ENCODE results near the gene UGT8. TPM values are rescaled to one million over a fixed set of nuclear protein-coding genes. Genes with fewer than 3 reads are reported as not detected.

UGT8 gene
- total RNA-seq, 1 donor from 2014 or later = 4.5 TPM

DNA sequence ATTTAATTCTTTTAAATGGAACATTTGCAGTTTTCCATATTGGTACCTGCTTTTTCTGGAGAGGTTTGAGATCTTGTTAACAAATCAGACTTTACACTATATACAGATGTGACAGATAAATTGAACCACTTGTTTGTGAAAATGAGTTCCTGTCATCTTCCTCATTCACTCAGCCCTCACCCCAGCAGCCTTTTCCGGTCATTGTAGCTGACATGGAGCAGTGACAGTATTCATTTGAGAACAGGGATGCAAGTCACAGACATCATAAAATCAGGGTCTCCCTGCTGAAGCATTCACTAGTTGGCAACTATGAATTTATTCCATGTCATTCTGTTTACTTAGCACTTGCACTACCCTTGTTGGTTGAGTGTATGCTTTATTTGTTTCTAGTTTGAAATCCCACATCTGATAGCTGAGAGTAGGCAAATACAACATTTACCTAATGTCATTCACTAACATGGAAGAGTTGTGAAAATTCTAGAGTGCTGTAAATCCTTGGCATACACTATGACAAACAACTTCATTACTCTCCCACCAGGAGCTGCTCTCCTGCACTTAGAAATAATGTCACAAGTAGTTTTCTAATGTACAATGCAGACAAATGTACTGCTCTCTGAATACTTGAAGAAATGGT is 78.9 kb downstream of the UGT8 start:
- DNase-seq (ENCODE audit: low spot score, unreplicated experiment) = no peak
- TF ChIP-seq, protein P1, sequence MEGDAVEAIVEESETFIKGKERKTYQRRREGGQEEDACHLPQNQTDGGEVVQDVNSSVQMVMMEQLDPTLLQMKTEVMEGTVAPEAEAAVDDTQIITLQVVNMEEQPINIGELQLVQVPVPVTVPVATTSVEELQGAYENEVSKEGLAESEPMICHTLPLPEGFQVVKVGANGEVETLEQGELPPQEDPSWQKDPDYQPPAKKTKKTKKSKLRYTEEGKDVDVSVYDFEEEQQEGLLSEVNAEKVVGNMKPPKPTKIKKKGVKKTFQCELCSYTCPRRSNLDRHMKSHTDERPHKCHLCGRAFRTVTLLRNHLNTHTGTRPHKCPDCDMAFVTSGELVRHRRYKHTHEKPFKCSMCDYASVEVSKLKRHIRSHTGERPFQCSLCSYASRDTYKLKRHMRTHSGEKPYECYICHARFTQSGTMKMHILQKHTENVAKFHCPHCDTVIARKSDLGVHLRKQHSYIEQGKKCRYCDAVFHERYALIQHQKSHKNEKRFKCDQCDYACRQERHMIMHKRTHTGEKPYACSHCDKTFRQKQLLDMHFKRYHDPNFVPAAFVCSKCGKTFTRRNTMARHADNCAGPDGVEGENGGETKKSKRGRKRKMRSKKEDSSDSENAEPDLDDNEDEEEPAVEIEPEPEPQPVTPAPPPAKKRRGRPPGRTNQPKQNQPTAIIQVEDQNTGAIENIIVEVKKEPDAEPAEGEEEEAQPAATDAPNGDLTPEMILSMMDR (IDR thresholded peaks at IDR 0.05; ENCODE audit: unreplicated experiment) = no peak
- H3K4me1 Mint-ChIP-seq (ENCODE audit: low read depth) = peaks cover 13% of the 10 kb centered on the region
- H3K9me3 Mint-ChIP-seq (ENCODE audit: low read depth) = peaks cover 3% of the 10 kb centered on the region
- no peaks in the 10 kb centered on the region for H3K27me3 Mint-ChIP-seq
- peaks cover 2% of the 10 kb centered on the region for H3K36me3 Mint-ChIP-seq (ENCODE audit: insufficient read depth)
- no peak overlapping the region for H3K4me3 Mint-ChIP-seq (ENCODE audit: low read depth)
- H3K27ac Mint-ChIP-seq = no peak overlapping the region

DNA sequence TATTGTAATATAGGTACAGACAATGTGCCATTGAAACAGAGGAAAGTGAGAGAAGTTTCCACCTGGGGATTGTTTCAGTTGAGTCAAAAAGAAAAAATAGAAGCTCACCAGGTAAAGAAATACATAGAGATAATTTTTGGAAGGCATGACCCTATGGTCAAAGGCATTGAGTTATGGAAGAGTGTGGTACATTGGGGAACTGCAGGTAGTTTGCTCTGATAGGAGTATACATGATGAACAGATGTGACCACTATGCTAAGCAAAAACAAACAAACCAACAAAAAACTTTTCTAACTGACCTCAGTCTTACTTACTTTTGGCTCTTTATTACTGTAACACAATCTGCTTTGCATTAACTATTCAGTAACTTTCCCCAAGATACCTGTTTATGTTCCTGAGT is 85.9 kb downstream of the UGT8 start:
- Mint-ChIP-seq H3K36me3 (ENCODE audit: insufficient read depth) (no peaks in the 10 kb centered on the region), H3K4me1 (ENCODE audit: low read depth) (peaks cover 1% of the 10 kb centered on the region), H3K4me3 (ENCODE audit: low read depth) (no peak overlapping the region), H3K27ac (no peak overlapping the region), H3K27me3 (no peaks in the 10 kb centered on the region), H3K9me3 (ENCODE audit: low read depth) (no peaks in the 10 kb centered on the region)
- TF ChIP-seq, protein P1 (IDR thresholded peaks at IDR 0.05; ENCODE audit: unreplicated experiment) = no peak
- no peak for DNase-seq (ENCODE audit: low spot score, unreplicated experiment)

DNA sequence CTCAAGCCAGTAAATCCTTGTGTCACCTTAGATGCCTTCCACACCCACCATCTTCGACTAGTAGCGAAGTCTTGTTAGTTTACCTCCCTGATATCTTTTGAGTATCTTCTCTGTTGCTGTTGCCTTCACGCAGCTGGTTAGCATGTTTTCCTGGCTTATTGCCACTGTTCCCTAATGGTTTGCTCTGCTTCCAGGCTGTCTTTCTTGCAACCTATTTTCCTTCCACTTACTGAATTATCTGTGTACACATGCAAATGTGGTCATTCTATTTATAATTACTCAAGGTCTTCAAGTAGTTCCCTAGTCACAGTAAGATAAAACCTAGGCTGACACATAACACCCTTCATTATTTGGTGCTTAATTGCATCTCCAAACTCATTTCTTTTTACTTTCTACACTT is 89.5 kb downstream of the UGT8 start:
- Mint-ChIP-seq H3K4me1 (ENCODE audit: low read depth) (peaks cover 1% of the 10 kb centered on the region), H3K4me3 (ENCODE audit: low read depth) (no peak overlapping the region), H3K27ac (no peak overlapping the region), H3K9me3 (ENCODE audit: low read depth) (no peaks in the 10 kb centered on the region), H3K36me3 (ENCODE audit: insufficient read depth) (no peaks in the 10 kb centered on the region), H3K27me3 (no peaks in the 10 kb centered on the region)
- DNase-seq (ENCODE audit: low spot score, unreplicated experiment) = no peak
- TF ChIP-seq, protein P1 (IDR thresholded peaks at IDR 0.05; ENCODE audit: unreplicated experiment) = no peak

DNA sequence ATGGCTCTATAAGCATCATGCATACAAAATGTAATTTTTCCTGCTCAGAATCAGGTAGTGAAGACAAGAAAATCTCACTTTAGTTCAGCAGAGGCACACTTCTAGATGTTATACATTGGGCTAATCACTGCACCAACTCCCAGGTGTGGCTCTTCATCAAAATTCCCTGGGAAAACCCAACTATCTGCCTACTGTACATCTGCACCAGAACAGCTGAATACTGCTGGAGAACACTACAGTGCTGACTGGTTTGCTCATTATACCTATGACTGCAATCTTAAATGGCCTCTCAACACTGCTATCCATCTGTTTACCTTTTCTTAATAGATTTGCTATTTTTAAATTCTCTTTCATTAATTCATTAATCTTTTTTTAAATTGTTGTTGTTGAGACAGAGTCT is 92.0 kb downstream of the UGT8 start:
- Mint-ChIP-seq H3K4me3 (ENCODE audit: low read depth) (no peak overlapping the region), H3K4me1 (ENCODE audit: low read depth) (peaks cover 3% of the 10 kb centered on the region), H3K27ac (no peak overlapping the region), H3K36me3 (ENCODE audit: insufficient read depth) (no peaks in the 10 kb centered on the region), H3K9me3 (ENCODE audit: low read depth) (no peaks in the 10 kb centered on the region), H3K27me3 (no peaks in the 10 kb centered on the region)
- DNase-seq (ENCODE audit: low spot score, unreplicated experiment) = no peak
- TF ChIP-seq, protein P1 (IDR thresholded peaks at IDR 0.05; ENCODE audit: unreplicated experiment) = no peak

DNA sequence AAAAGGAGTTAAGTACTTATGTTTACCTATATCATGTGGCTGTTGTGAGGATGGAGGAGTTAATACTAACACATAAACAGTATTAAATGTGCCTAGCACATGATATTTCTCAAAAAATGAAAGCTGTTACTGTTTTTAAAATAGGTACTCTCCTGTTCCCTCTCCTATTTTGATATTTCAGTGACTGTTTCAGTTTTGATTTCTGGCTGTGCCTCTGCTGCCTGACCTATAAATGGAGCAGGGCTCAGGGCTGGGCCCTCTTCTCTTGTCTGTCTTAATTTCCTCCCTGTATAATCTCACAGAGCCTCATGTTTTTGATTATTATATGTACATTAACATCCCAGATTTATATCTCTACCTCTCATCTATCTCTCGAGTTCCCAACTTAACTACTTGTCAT is 93.3 kb downstream of the UGT8 start:
- no peak for DNase-seq (ENCODE audit: low spot score, unreplicated experiment)
- no peak overlapping the region for H3K4me3 Mint-ChIP-seq (ENCODE audit: low read depth)
- TF ChIP-seq, protein P1 (IDR thresholded peaks at IDR 0.05; ENCODE audit: unreplicated experiment) = no peak
- H3K27me3 Mint-ChIP-seq = no peaks in the 10 kb centered on the region
- H3K27ac Mint-ChIP-seq = no peak overlapping the region
- H3K9me3 Mint-ChIP-seq (ENCODE audit: low read depth) = no peaks in the 10 kb centered on the region
- H3K36me3 Mint-ChIP-seq (ENCODE audit: insufficient read depth) = no peaks in the 10 kb centered on the region
- peaks cover 4% of the 10 kb centered on the region for H3K4me1 Mint-ChIP-seq (ENCODE audit: low read depth)
